Small intestine (tissue), 7 donors: ENCODE results near the gene DSG3. TPM values are rescaled to one million over a fixed set of nuclear protein-coding genes. Genes with fewer than 3 reads are reported as not detected.

ENCODE experiments used
- DNase-seq, 2 donors: peaks; one replicate each; pipeline versions ENCODE4 v3.0.0 to v3.0.0-alpha.2; 2013
- FAIRE-seq: peaks from 2 replicates; lab custom pipeline; 2012; peaks lifted over from hg19 to GRCh38; lab: Jason Lieb, UNC
- H3K27ac ChIP-seq, 3 donors: one replicate each; pipeline ENCODE4 v1.5.1; 2013; ENCODE audit warnings: low read length in 2 of 3, mild to moderate bottlenecking in 2 of 3, control low read depth in 1 of 3, inconsistent platforms in 1 of 3, low read depth in 1 of 3, moderate library complexity in 1 of 3
- H3K27me3 ChIP-seq, 3 donors: one replicate each; pipeline ENCODE4 v1.6.1; 2013; ENCODE audit warnings: low read length in 3 of 3, inconsistent platforms in 1 of 3; ENCODE audit not compliant: control insufficient read depth in 3 of 3, insufficient read depth in 3 of 3
- H3K36me3 ChIP-seq, 3 donors: one replicate each; pipeline ENCODE4 v1.6.1; 2013; ENCODE audit warnings: low read length in 3 of 3, inconsistent platforms in 1 of 3, low read depth in 1 of 3, mild to moderate bottlenecking in 1 of 3, moderate library complexity in 1 of 3; ENCODE audit not compliant: control insufficient read depth in 3 of 3, insufficient read depth in 2 of 3
- H3K4me1 ChIP-seq, 3 donors: one replicate each; pipeline ENCODE4 v1.6.1; 2013; ENCODE audit warnings: low read length in 2 of 3, inconsistent platforms in 1 of 3, low read depth in 1 of 3, mild to moderate bottlenecking in 1 of 3, moderate library complexity in 1 of 3; ENCODE audit not compliant: control insufficient read depth in 3 of 3, insufficient read depth in 2 of 3
- H3K4me3 ChIP-seq, 3 donors: one replicate each; pipeline ENCODE4 v1.5.1; 2013; ENCODE audit warnings: low read length in 3 of 3, control low read depth in 1 of 3, inconsistent platforms in 1 of 3, low read depth in 1 of 3, mild to moderate bottlenecking in 1 of 3, moderate library complexity in 1 of 3
- H3K9me3 ChIP-seq, 2 donors: one replicate each; pipeline ENCODE4 v1.6.1; 2013; ENCODE audit warnings: low read depth in 1 of 2, low read length in 1 of 2; ENCODE audit not compliant: control insufficient read depth in 2 of 2, insufficient read depth in 1 of 2
- WGBS, 3 donors: extraction: QIAGEN DNeasy Blood & Tissue Kit; methylation state at CpG; one replicate each; pipeline ENCODE4 v1.1.7; 2013; 5-methylcytosine and 5-hydroxymethylcytosine counted together
- polyA plus RNA-seq, 4 donors: library from polyadenylated mRNA; stranded (reverse) in 3 of 4; unstranded in 1 of 4; fragments of 200-250 nt in 3 of 4; fragments of 120-200 nt in 1 of 4; gene quantifications; one replicate each; pipeline versions ENCODE4 v1.2.1 to v1.2.3, GENCODE V29; 2013
- donor health status: healthy with polysubstance abuse.
- donor health status: control.
- donor health status: control.
- donor health status: Bipolar disorder and iron deficiency.
- donor health status: healthy.

Gene DSG3
- polyA plus RNA-seq, 4 donors: 0.03 to 2.5 (median 0.47) TPM

- Histone ChIP-seq H3K27me3 (no peaks in the 10 kb centered on the region), H3K36me3 (no peaks in the 10 kb centered on the region), H3K9me3 (no peaks in the 10 kb centered on the region), H3K4me1 (no peaks in the 10 kb centered on the region), H3K27ac (no peak overlapping the region), H3K4me3 (no peak overlapping the region)
- FAIRE-seq (no peak), DNase-seq (no peak)
- WGBS, 3 donors: 93 to 98% (median 96%) methylated on average over 1 of the region's 1 CpG
Observed at GRCh38 chr18:31469629-31470028, 22.1 kb downstream of the DSG3 start.

- FAIRE-seq (no peak), DNase-seq (no peak)
- no peaks in the 10 kb centered on the region for H3K9me3 ChIP-seq
- H3K27me3 ChIP-seq: no peaks in the 10 kb centered on the region
- H3K4me3 ChIP-seq: no peak overlapping the region
- H3K4me1 ChIP-seq: no peaks in the 10 kb centered on the region
- 95 to 96% (median 95%) methylated on average over 10 of the region's 10 CpGs for WGBS, 3 donors
- H3K36me3 ChIP-seq: no peaks in the 10 kb centered on the region
- H3K27ac ChIP-seq: no peak overlapping the region
Observed at GRCh38 chr18:31478688-31479087, 31.1 kb downstream of the DSG3 start.

GRCh38 chr18:31482051-31482450, 34.5 kb downstream of the DSG3 start:
- Histone ChIP-seq H3K36me3 (no peaks in the 10 kb centered on the region), H3K27me3 (no peaks in the 10 kb centered on the region), H3K4me1 (no peaks in the 10 kb centered on the region), H3K27ac (no peak overlapping the region), H3K9me3 (no peaks in the 10 kb centered on the region), H3K4me3 (no peak overlapping the region)
- 76 to 95% (median 80%) methylated on average over 1 of the region's 1 CpG for WGBS, 3 donors
- FAIRE-seq (no peak), DNase-seq (no peak)

GRCh38 chr18:31483396-31483795, 35.9 kb downstream of the DSG3 start:
- Histone ChIP-seq H3K9me3 (no peaks in the 10 kb centered on the region), H3K27me3 (no peaks in the 10 kb centered on the region), H3K4me1 (no peaks in the 10 kb centered on the region), H3K4me3 (no peak overlapping the region), H3K36me3 (no peaks in the 10 kb centered on the region), H3K27ac (no peak overlapping the region)
- DNase-seq: no peak
- no peak for FAIRE-seq
- WGBS, 3 donors: 65 to 85% (median 83%) methylated on average over 2 of the region's 2 CpGs

- Histone ChIP-seq H3K36me3 (no peaks in the 10 kb centered on the region), H3K27ac (no peak overlapping the region), H3K4me3 (no peak overlapping the region), H3K9me3 (no peaks in the 10 kb centered on the region), H3K27me3 (no peaks in the 10 kb centered on the region), H3K4me1 (peaks cover 0 to 3% (median 0%) of the 10 kb centered on the region in 3 donors)
- 37 to 59% (median 51%) methylated on average over 1 of the region's 1 CpG for WGBS, 3 donors
- DNase-seq (no peak), FAIRE-seq (no peak)
Observed at GRCh38 chr18:31484461-31484860, 36.9 kb downstream of the DSG3 start.

GRCh38 chr18:31486165-31486564, 38.6 kb downstream of the DSG3 start:
- no peak for FAIRE-seq
- no peaks in the 10 kb centered on the region for H3K36me3 ChIP-seq

GRCh38 chr18:31487246-31488015, 39.9 kb downstream of the DSG3 start:
- FAIRE-seq (no peak), DNase-seq (no peak)
- Histone ChIP-seq H3K9me3 (no peaks in the 10 kb centered on the region), H3K27me3 (no peaks in the 10 kb centered on the region), H3K4me3 (no peak overlapping the region), H3K4me1 (peaks cover 0 to 9% (median 5%) of the 10 kb centered on the region in 3 donors), H3K36me3 (no peaks in the 10 kb centered on the region), H3K27ac (no peak overlapping the region)
- WGBS, 3 donors: 85 to 93% (median 88%) methylated on average over 9 of the region's 9 CpGs

More at GRCh38 chr18:31486165-31486564, 38.6 kb downstream of the DSG3 start:
- no peak for DNase-seq
- H3K9me3 ChIP-seq: no peaks in the 10 kb centered on the region
- peaks cover 0 to 9% (median 5%) of the 10 kb centered on the region in 3 donors for H3K4me1 ChIP-seq
- H3K4me3 ChIP-seq: no peak overlapping the region
- H3K27me3 ChIP-seq: no peaks in the 10 kb centered on the region
- 58 to 74% (median 65%) methylated on average over 2 of the region's 2 CpGs for WGBS, 3 donors
- no peak overlapping the region for H3K27ac ChIP-seq

- DNase-seq (peak in 1 of 2 donors; percentile 66), FAIRE-seq (no peak)
- Histone ChIP-seq H3K27ac (peak overlapping the region in 1 of 3 donors; percentile 26), H3K27me3 (no peaks in the 10 kb centered on the region), H3K9me3 (no peaks in the 10 kb centered on the region), H3K4me3 (no peak overlapping the region), H3K36me3 (no peaks in the 10 kb centered on the region), H3K4me1 (peaks cover 0 to 9% (median 5%) of the 10 kb centered on the region in 3 donors)
- 85 to 92% (median 90%) methylated on average over 1 of the region's 1 CpG for WGBS, 3 donors
Observed at GRCh38 chr18:31489311-31489710, 41.8 kb downstream of the DSG3 start.
